Hepatocyte (in vitro differentiated cells): ENCODE data around the gene RIMS4.

ENCODE experiments used
- EZH2 ChIP-seq: fragments of 200-600 bp; sonication (generic); IDR thresholded peaks from 2 replicates; pipeline ENCODE4 v1.6.1; 2016; ENCODE audit warnings: antibody characterized with exemption, mild to moderate bottlenecking, borderline replicate concordance
- TF ChIP-seq, protein P1 (sequence below): fragments of 200-600 bp; sonication (generic); IDR thresholded peaks from 2 replicates; pipeline ENCODE4 v1.5.1; 2016; ENCODE audit warnings: antibody characterized with exemption, mild to moderate bottlenecking; ENCODE audit not compliant: poor library complexity

- TF ChIP-seq, protein P1, sequence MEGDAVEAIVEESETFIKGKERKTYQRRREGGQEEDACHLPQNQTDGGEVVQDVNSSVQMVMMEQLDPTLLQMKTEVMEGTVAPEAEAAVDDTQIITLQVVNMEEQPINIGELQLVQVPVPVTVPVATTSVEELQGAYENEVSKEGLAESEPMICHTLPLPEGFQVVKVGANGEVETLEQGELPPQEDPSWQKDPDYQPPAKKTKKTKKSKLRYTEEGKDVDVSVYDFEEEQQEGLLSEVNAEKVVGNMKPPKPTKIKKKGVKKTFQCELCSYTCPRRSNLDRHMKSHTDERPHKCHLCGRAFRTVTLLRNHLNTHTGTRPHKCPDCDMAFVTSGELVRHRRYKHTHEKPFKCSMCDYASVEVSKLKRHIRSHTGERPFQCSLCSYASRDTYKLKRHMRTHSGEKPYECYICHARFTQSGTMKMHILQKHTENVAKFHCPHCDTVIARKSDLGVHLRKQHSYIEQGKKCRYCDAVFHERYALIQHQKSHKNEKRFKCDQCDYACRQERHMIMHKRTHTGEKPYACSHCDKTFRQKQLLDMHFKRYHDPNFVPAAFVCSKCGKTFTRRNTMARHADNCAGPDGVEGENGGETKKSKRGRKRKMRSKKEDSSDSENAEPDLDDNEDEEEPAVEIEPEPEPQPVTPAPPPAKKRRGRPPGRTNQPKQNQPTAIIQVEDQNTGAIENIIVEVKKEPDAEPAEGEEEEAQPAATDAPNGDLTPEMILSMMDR = no peak
- no peak for TF ChIP-seq EZH2
Measured at GRCh38 chr20:44843876-44844275, 33.5 kb upstream of the RIMS4 start.
